GM21381 (cell line): ENCODE results near the gene BTBD8.

Experiments used
- ATAC-seq: cut with Tn5 transposase; IDR thresholded peaks from one replicate; pipeline ENCODE4 v1.9.1; 2021; ENCODE audit warnings: mild to moderate bottlenecking, moderate library complexity; ENCODE audit not compliant: unreplicated experiment

Gene BTBD8

GRCh38 chr1:92188436-92189255, 108.5 kb downstream of the BTBD8 start:
- no peak for ATAC-seq

DNA sequence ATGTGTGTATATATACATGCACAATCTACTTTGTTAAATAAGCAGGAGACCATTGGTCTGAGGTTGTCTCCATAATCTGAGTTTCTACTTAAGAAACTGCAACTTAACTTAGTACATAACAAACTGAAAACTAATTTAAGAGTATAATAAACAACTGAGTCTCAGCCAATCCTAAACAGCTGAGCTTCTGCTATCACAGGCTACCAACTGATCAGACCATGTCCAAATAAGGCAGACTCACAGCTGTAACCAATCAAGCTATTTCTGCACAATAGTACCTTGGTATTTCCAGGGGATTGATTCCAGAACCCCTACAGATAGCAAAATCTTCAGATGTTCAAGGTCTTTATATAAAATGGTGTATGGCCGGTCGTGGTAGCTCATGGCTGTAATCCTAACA, 111.6 kb downstream of the BTBD8 start:
- ATAC-seq: no peak

- no peak for ATAC-seq
Measured at GRCh38 chr1:92192246-92192645, 112.1 kb downstream of the BTBD8 start.

- ATAC-seq: no peak
Measured at GRCh38 chr1:92194511-92194910, 114.4 kb downstream of the BTBD8 start.

- ATAC-seq: no peak
Measured at GRCh38 chr1:92201973-92202372, 121.8 kb downstream of the BTBD8 start.

GRCh38 chr1:92203105-92203504, 123.0 kb downstream of the BTBD8 start:
- ATAC-seq: no peak

- ATAC-seq: no peak
Measured at GRCh38 chr1:92210701-92211100, 130.6 kb downstream of the BTBD8 start.

- ATAC-seq: no peak
Measured at GRCh38 chr1:92211166-92211565, 131.0 kb downstream of the BTBD8 start.

DNA sequence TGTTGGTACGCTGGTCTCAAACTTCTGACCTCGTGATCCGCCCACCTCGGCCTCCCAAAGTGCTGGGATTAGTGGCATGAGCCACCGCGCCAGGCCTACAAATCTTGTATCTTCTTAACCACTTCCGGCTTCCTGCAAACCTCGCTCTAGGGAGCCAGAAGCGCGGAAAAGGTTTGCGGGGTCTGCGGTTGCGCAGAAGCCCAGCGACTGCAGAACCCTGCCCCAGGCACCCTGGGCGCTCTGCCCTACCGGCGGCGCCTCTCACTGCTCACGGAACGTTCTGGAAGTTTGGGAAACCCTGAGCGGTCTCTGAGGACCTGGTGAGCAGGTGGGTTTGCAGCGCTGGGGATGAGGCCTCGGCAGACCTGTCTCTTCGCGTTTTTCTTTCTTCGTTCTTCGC, 137.6 kb downstream of the BTBD8 start, which contains the start of gene C1orf146:
Gene C1orf146 (plus strand): TSS at position 195 of the 400 bp plus-strand sequence. CDS start 13,506 bp downstream, outside the sequence.
- no peak for ATAC-seq

GRCh38 chr1:92218559-92218958, 138.4 kb downstream of the BTBD8 start:
- ATAC-seq: no peak

GRCh38 chr1:92219028-92219427, 138.9 kb downstream of the BTBD8 start:
- ATAC-seq: no peak

GRCh38 chr1:92228401-92228800, 148.3 kb downstream of the BTBD8 start:
- no peak for ATAC-seq

- no peak for ATAC-seq
Measured at GRCh38 chr1:92230736-92231135, 150.6 kb downstream of the BTBD8 start.
